GM18858 (cell line): Measurements from ENCODE around the gene RTCA.
"Not testable (repeated sequence)": the region's sequence is repeated elsewhere in the genome, so short reads cannot be mapped to it uniquely, and the experiment has no call there.

ENCODE experiments used
- ATAC-seq: cut with Tn5 transposase; IDR thresholded peaks from one replicate; pipeline ENCODE4 v1.9.1; 2021; ENCODE audit not compliant: unreplicated experiment

RTCA gene

GRCh38 chr1:100256273-100256672 is 9.7 kb upstream of the RTCA start:
- ATAC-seq, result not testable (repeated sequence)

- ATAC-seq, result not testable (repeated sequence)
These were observed 7.6 kb upstream of the RTCA start for GRCh38 chr1:100258427-100258826.

- ATAC-seq, result no peak
These were observed 4.3 kb upstream of the RTCA start for GRCh38 chr1:100261686-100262085.

- not testable (repeated sequence) for ATAC-seq
These were observed 1.9 kb upstream of the RTCA start for GRCh38 chr1:100264081-100264480.

GRCh38 chr1:100265562-100265930 is 470 bp upstream of the RTCA start:
- peak; percentile 9 for ATAC-seq

GRCh38 chr1:100266741-100267140 is 725 bp downstream of the RTCA start:
- no peak for ATAC-seq

GRCh38 chr1:100267284-100267683 is 1.3 kb downstream of the RTCA start:
- ATAC-seq, result no peak

- ATAC-seq, result no peak
These were observed 2.2 kb downstream of the RTCA start for GRCh38 chr1:100268202-100268601.

GRCh38 chr1:100277866-100278265 is 11.8 kb downstream of the RTCA start:
- no peak for ATAC-seq

GRCh38 chr1:100279358-100279923 is 13.4 kb downstream of the RTCA start:
- no peak for ATAC-seq

GRCh38 chr1:100279954-100280682 is 14.1 kb downstream of the RTCA start:
- ATAC-seq, result no peak

- ATAC-seq, result no peak
These were observed 18.6 kb downstream of the RTCA start for GRCh38 chr1:100284591-100284990.

- ATAC-seq, result no peak
These were observed 21.1 kb downstream of the RTCA start for GRCh38 chr1:100287162-100287561.

- ATAC-seq, result no peak
These were observed 24.3 kb downstream of the RTCA start for GRCh38 chr1:100290291-100290690.

- no peak for ATAC-seq
These were observed 26.7 kb downstream of the RTCA start for GRCh38 chr1:100292711-100293110.

- ATAC-seq, result no peak
These were observed 30.1 kb downstream of the RTCA start for GRCh38 chr1:100296140-100296539.

- not testable (repeated sequence) for ATAC-seq
These were observed 31.0 kb downstream of the RTCA start for GRCh38 chr1:100296997-100297396.

- no peak for ATAC-seq
These were observed 32.5 kb downstream of the RTCA start for GRCh38 chr1:100298512-100298911.

- ATAC-seq, result no peak
These were observed 33.7 kb downstream of the RTCA start for GRCh38 chr1:100299521-100300222.

- ATAC-seq, result no peak
These were observed 34.7 kb downstream of the RTCA start for GRCh38 chr1:100300691-100301090.

GRCh38 chr1:100302739-100303138 is 36.7 kb downstream of the RTCA start:
- ATAC-seq, result no peak

GRCh38 chr1:100304227-100304626 is 38.2 kb downstream of the RTCA start:
- ATAC-seq, result no peak
